ENCODE data around the gene RNF166. TPM values are rescaled to one million over a fixed set of nuclear protein-coding genes. Genes with fewer than 3 reads are reported as not detected.

Gene RNF166
- 10 to 100 TPM; 15.4 to 26.2 (median 19.7) TPM for total RNA-seq

- no peak for TF ChIP-seq CTCF (IDR thresholded peaks at IDR 0.05; ENCODE audit: low read depth)
These were observed at the start of gene RNF166, which contains the start of gene CTU2 for GRCh38 chr16:88706229-88706964. RNF166 (minus strand) TSS chr16:88706408; CDS start chr16:88706325, 83 bp downstream. CTU2 (plus strand) TSS chr16:88706503; CDS start chr16:88706531, 28 bp downstream.

- TF ChIP-seq CTCF (IDR thresholded peaks at IDR 0.05; ENCODE audit: low read depth): no peak
These were observed 48.9 kb upstream of the RNF166 start for GRCh38 chr16:88754912-88755744.

- no peak for TF ChIP-seq CTCF (IDR thresholded peaks at IDR 0.05; ENCODE audit: low read depth)
These were observed 48.1 kb upstream of the RNF166 start for GRCh38 chr16:88754109-88754911.

- no peak for TF ChIP-seq CTCF (IDR thresholded peaks at IDR 0.05; ENCODE audit: low read depth)
These were observed 47.4 kb upstream of the RNF166 start for GRCh38 chr16:88753602-88754001.

GRCh38 chr16:88753191-88753590 is 47.0 kb upstream of the RNF166 start:
- no peak for TF ChIP-seq CTCF (IDR thresholded peaks at IDR 0.05; ENCODE audit: low read depth)

GRCh38 chr16:88752386-88753002 is 46.3 kb upstream of the RNF166 start:
- TF ChIP-seq CTCF (IDR thresholded peaks at IDR 0.05; ENCODE audit: low read depth): no peak

All from subcutaneous adipose tissue (tissue), 4 donors.